ENCODE measurements around the gene PTGER2. TPM values are rescaled to one million over a fixed set of nuclear protein-coding genes. Genes with fewer than 3 reads are reported as not detected.

Gene PTGER2
- polyA plus RNA-seq, 1 experiment = 0.43 TPM

DNA sequence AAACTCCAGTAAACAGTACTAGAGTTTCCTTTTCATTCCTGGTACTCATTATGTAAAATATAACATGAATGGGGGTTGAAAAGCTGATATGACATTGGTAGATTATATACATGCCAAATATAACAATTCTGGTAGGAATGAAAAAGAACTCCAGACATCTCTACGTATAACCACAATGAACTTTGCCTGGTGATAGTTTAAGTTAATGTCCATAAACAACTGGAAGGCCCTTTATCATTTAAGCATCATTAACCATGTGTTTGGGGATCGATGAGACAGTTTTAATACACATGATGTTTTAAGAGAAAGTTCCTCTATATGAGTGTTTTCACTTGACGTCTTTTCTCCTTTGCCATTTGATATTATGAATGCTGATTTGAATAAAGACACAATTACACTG, 5.8 kb downstream of the PTGER2 start:
- no peaks in the 10 kb centered on the region for H3K36me3 ChIP-seq (ENCODE audit: control insufficient read depth, insufficient read depth, low read length)
- ChIA-PET POLR2A (no interaction called here), CTCF (no interaction called here)
- H3K27me3 ChIP-seq (ENCODE audit: control insufficient read depth, insufficient read depth, low read length) = peaks cover 3% of the 10 kb centered on the region; the same call in 1 of the 2 replicates
- TF ChIP-seq, protein P1, sequence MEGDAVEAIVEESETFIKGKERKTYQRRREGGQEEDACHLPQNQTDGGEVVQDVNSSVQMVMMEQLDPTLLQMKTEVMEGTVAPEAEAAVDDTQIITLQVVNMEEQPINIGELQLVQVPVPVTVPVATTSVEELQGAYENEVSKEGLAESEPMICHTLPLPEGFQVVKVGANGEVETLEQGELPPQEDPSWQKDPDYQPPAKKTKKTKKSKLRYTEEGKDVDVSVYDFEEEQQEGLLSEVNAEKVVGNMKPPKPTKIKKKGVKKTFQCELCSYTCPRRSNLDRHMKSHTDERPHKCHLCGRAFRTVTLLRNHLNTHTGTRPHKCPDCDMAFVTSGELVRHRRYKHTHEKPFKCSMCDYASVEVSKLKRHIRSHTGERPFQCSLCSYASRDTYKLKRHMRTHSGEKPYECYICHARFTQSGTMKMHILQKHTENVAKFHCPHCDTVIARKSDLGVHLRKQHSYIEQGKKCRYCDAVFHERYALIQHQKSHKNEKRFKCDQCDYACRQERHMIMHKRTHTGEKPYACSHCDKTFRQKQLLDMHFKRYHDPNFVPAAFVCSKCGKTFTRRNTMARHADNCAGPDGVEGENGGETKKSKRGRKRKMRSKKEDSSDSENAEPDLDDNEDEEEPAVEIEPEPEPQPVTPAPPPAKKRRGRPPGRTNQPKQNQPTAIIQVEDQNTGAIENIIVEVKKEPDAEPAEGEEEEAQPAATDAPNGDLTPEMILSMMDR (IDR thresholded peaks at IDR 0.05; ENCODE audit: insufficient read depth, low read depth, low read length) = no peak
- no peak for DNase-seq (ENCODE audit: low read depth)
- H3K4me3 ChIP-seq (ENCODE audit: low read depth, low read length) = no peak overlapping the region

- POLR2A ChIA-PET = no interaction called here
- no peak for DNase-seq (ENCODE audit: low read depth)
Measured at GRCh38 chr14:52325126-52325525, 11.0 kb downstream of the PTGER2 start.

DNA sequence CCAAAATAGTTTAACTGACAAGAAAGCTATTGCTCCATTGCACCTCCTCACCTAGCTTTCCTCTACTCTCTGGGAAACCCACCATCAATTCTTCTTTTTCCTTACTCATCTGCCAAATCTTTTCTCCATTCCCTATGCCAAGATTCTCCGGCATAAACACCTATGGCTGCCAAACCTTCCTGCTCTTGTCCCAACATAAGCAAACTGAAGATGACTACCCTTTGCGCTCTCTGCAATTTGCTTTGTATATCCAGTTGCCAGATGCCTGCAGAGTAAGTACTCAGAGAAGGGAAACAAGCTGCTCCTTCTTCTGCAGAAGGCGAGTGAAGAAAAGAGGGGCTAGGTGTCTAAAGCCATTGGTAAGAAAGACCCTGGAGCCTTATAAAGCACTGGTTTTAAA, 11.5 kb downstream of the PTGER2 start:
- Histone ChIP-seq H3K27me3 (ENCODE audit: control insufficient read depth, insufficient read depth, low read length) (no peaks in the 10 kb centered on the region; the same call in 1 of the 2 replicates), H3K36me3 (ENCODE audit: control insufficient read depth, insufficient read depth, low read length) (no peaks in the 10 kb centered on the region), H3K4me3 (ENCODE audit: low read depth, low read length) (no peak overlapping the region)
- no peak for DNase-seq (ENCODE audit: low read depth)
- TF ChIP-seq, protein P1 (IDR thresholded peaks at IDR 0.05; ENCODE audit: insufficient read depth, low read depth, low read length) = no peak
- ChIA-PET CTCF (interaction anchor here (1.1 to 1.3 kb wide), 2 partner anchors 10 to 16 kb away, joined by 3 to 4 read pairs; no protein-coding TSS in a partner anchor), POLR2A (no interaction called here)

More at GRCh38 chr14:52325126-52325525, 11.0 kb downstream of the PTGER2 start:
- Histone ChIP-seq H3K36me3 (ENCODE audit: control insufficient read depth, insufficient read depth, low read length) (no peaks in the 10 kb centered on the region), H3K4me3 (ENCODE audit: low read depth, low read length) (no peak overlapping the region), H3K27me3 (ENCODE audit: control insufficient read depth, insufficient read depth, low read length) (no peaks in the 10 kb centered on the region; the same call in 1 of the 2 replicates)
- TF ChIP-seq, protein P1 (IDR thresholded peaks at IDR 0.05; ENCODE audit: insufficient read depth, low read depth, low read length) = no peak
- CTCF ChIA-PET = no interaction called here

DNA sequence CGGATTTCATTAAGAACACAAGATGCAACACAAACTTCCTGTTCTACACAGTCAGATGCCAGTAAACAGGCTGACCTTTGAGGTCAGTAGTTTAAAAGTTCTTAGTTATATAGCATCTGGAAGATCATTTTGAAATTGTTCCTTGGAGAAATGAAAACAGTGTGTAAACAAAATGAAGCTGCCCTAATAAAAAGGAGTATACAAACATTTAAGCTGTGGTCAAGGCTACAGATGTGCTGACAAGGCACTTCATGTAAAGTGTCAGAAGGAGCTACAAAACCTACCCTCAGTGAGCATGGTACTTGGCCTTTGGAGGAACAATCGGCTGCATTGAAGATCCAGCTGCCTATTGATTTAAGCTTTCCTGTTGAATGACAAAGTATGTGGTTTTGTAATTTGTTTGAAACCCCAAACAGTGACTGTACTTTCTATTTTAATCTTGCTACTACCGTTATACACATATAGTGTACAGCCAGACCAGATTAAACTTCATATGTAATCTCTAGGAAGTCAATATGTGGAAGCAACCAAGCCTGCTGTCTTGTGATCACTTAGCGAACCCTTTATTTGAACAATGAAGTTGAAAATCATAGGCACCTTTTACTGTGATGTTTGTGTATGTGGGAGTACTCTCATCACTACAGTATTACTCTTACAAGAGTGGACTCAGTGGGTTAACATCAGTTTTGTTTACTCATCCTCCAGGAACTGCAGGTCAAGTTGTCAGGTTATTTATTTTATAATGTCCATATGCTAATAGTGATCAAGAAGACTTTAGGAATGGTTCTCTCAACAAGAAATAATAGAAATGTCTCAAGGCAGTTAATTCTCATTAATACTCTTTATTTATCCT, 13.5 kb downstream of the PTGER2 start:
- no peaks in the 10 kb centered on the region for H3K36me3 ChIP-seq (ENCODE audit: control insufficient read depth, insufficient read depth, low read length)
- POLR2A ChIA-PET = no interaction called here
- no peaks in the 10 kb centered on the region for H3K27me3 ChIP-seq (ENCODE audit: control insufficient read depth, insufficient read depth, low read length)
- no peak overlapping the region for H3K4me3 ChIP-seq (ENCODE audit: low read depth, low read length)
- peak; percentile 15 for DNase-seq (ENCODE audit: low read depth)
- CTCF ChIA-PET = interaction anchor here (0.6 kb wide), 1 partner anchor 259 kb away, joined by 3 read pairs; no protein-coding TSS in a partner anchor
- TF ChIP-seq, protein P1 (IDR thresholded peaks at IDR 0.05; ENCODE audit: insufficient read depth, low read depth, low read length) = no peak

DNA sequence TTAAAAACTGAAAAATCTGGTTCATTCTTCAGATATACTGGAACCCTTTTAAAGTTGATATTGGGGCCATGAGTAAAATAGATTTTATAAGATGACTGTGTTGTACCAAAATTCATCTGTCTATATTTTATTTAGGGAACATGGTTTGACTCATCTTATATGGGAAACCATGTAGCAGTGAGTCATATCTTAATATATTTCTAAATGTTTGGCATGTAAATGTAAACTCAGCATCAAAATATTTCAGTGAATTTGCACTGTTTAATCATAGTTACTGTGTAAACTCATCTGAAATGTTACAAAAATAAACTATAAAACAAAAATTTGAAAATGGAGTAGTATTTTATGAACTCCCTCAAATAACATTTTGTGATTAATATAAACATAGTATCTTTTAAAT, 14.2 kb downstream of the PTGER2 start:
- TF ChIP-seq, protein P1 (IDR thresholded peaks at IDR 0.05; ENCODE audit: insufficient read depth, low read depth, low read length) = no peak
- Histone ChIP-seq H3K4me3 (ENCODE audit: low read depth, low read length) (no peak overlapping the region), H3K36me3 (ENCODE audit: control insufficient read depth, insufficient read depth, low read length) (no peaks in the 10 kb centered on the region), H3K27me3 (ENCODE audit: control insufficient read depth, insufficient read depth, low read length) (no peaks in the 10 kb centered on the region)
- ChIA-PET POLR2A (no interaction called here), CTCF (no interaction called here)
- DNase-seq (ENCODE audit: low read depth) = no peak

Measured in BJ (cell line).